PC-3 (cell line): ENCODE measurements around the gene MAPK8IP2. TPM values are rescaled to one million over a fixed set of nuclear protein-coding genes. Genes with fewer than 3 reads are reported as not detected.
"Not testable (repeated sequence)": the region's sequence is repeated elsewhere in the genome, so short reads cannot be mapped to it uniquely, and the experiment has no call there.

Experiments used
- ATAC-seq: fragments of 200-7000 bp; cut with Tn5 transposase; 2 replicates; pipeline ENCODE4 v1.9.1; 2020; ENCODE audit warnings: mild to moderate bottlenecking, moderate library complexity
- BruUV-seq: library from RNA; stranded (reverse); fragments of 400-500 nt; replicated peaks from 2 replicates; lab custom pipeline; 2021; lab: Mats Ljungman, UMichigan
- CTCF ChIA-PET: fragments of 300-600 bp; sonication (Branson Sonifier 250); formaldehyde crosslinking; loops from one replicate; lab custom pipeline; 2022; ENCODE audit warnings: antibody characterized with exemption; lab: Charles Lee
- POLR2A ChIA-PET: fragments of 300-600 bp; sonication (Branson Sonifier 250); formaldehyde crosslinking; loops from one replicate; lab custom pipeline; 2022; ENCODE audit warnings: antibody characterized with exemption; ENCODE audit not compliant: unreplicated experiment; lab: Charles Lee
- DNase-seq: peaks from one replicate; pipeline ENCODE4 v3.0.0-alpha.2; 2015
- H2AFZ ChIP-seq: fragments of 300-600 bp; sonication (generic); 2 replicates; pipeline ENCODE4 v1.6.0; 2016; ENCODE audit warnings: antibody characterized with exemption, low read length
- H3F3A ChIP-seq: fragments of 300-600 bp; sonication (generic); one replicate; pipeline ENCODE4 v1.6.0; 2017; ENCODE audit warnings: antibody characterized with exemption, low read length, control low read depth, mild to moderate bottlenecking; ENCODE audit not compliant: unreplicated experiment
- H3K27ac ChIP-seq: fragments of 300-600 bp; sonication (generic); 2 replicates; pipeline ENCODE4 v1.5.1; 2016; ENCODE audit warnings: mild to moderate bottlenecking, low read length
- H3K27me3 ChIP-seq: fragments of 300-600 bp; sonication (generic); 2 replicates; pipeline ENCODE4 v1.6.1; 2016; ENCODE audit warnings: low read length, mixed read lengths
- H3K36me3 ChIP-seq: fragments of 300-600 bp; sonication (generic); 2 replicates; pipeline ENCODE4 v1.6.1; 2016; ENCODE audit warnings: low read depth, mixed run types, low read length, mixed read lengths
- H3K4me1 ChIP-seq: fragments of 300-600 bp; sonication (generic); 2 replicates; pipeline ENCODE4 v1.5.1; 2016; ENCODE audit warnings: low read length; ENCODE audit not compliant: insufficient read depth
- H3K4me2 ChIP-seq: fragments of 300-600 bp; sonication (generic); 2 replicates; pipeline ENCODE4 v1.6.0; 2016; ENCODE audit warnings: low read length
- H3K4me3 ChIP-seq: fragments of 300-600 bp; sonication (generic); 2 replicates; pipeline ENCODE4 v1.5.1; 2016; ENCODE audit warnings: mild to moderate bottlenecking, low read length, mixed read lengths
- H3K79me2 ChIP-seq: fragments of 300-600 bp; sonication (generic); 2 replicates; pipeline ENCODE4 v1.6.1; 2017; ENCODE audit warnings: low read length, mixed read lengths
- H3K9ac ChIP-seq: fragments of 300-600 bp; sonication (generic); 2 replicates; pipeline ENCODE4 v1.6.0; 2016; ENCODE audit warnings: mild to moderate bottlenecking, low read length
- H3K9me2 ChIP-seq: fragments of 300-600 bp; sonication (generic); replicated peaks from 2 replicates; pipeline ENCODE4 v1.6.1; 2016; ENCODE audit warnings: mixed run types, low read length, mixed read lengths
- H3K9me3 ChIP-seq: fragments of 300-600 bp; sonication (generic); 2 replicates; pipeline ENCODE4 v1.6.1; 2016; ENCODE audit warnings: low read length, mixed read lengths
- H4K20me1 ChIP-seq: fragments of 300-600 bp; sonication (generic); 2 replicates; pipeline ENCODE4 v1.6.1; 2016; ENCODE audit warnings: low read length, mixed read lengths
- EZH2 ChIP-seq: fragments of 300-600 bp; sonication (generic); IDR thresholded peaks from one replicate; pipeline ENCODE4 v1.6.1; 2017; ENCODE audit warnings: antibody characterized with exemption, mild to moderate bottlenecking, low read length; ENCODE audit not compliant: unreplicated experiment
- EZH2phosphoT487 ChIP-seq: fragments of 300-600 bp; sonication (generic); IDR thresholded peaks from 2 replicates; pipeline ENCODE4 v1.6.1; 2018; ENCODE audit warnings: mild to moderate bottlenecking, antibody characterized with exemption, low read length, borderline replicate concordance
- intact Hi-C: fragments of 100-400 bp; cut with micrococcal nuclease; formaldehyde crosslinking; loops from 2 replicates; pipeline ENCODE4 v1.9.0; 2023
- total RNA-seq: library from RNA; depleted of rRNA; stranded (reverse); fragments of >200 nt; gene quantifications from 2 replicates; pipeline ENCODE4 v1.2.3, GENCODE V29; 2014
- TF ChIP-seq, protein P1 (sequence below): fragments of 300-600 bp; sonication (generic); conservative IDR thresholded peaks from 2 replicates; pipeline ENCODE4 v1.5.1; 2017; ENCODE audit warnings: antibody characterized with exemption, low read depth, mild to moderate bottlenecking, low read length

Gene MAPK8IP2
- total RNA-seq, 1 experiment from 2014 or later, result 1.5 TPM

DNA sequence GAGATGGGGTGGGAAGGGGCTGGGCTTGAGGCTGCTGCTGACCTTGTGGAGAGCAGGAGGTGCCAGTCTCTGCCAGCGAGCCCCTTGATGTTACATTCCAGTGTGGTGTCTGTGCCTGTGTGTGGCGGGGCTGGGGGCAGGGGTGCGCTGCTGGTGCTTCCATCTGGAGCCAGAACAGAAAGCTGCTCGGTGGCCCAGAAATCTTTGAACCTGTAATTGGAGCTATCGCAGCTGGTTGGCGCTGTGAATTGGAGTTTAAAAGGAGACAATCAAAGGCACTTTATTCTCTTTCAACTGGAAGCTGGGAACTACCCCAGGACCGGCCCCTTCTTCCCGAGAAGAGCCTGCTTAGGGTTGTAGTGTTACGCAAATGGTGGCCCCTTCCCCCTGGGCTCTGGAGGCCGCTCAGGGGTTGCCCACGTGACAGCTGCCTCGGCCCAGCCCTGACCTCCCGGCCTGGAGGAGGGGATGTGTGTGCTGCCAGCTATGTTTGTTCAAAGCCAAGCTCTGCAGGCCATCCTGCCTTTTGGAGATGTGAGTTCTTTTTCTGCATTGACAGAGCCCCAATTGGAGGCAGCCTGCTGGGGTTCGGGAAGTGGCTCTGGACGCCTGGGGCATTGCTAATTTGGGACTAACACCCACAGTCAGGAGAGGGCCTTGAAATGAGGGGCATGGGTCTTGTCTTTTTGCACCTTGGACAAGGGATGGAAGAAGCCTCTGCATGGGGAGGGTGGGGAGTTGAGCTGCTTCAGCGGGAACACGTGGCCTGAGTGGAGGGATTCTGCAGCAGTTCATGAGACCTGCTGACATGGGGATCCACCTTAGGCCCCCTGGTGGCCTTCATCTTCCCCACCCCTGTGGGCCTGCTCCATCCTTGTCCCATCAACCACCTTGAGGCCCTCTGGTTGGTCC lies 41.4 kb downstream of the MAPK8IP2 start:
- ATAC-seq (no peak), DNase-seq (no peak)
- Histone ChIP-seq H3K4me3 (no peak overlapping the region), H3K9ac (no peak overlapping the region), H3K27ac (no peak overlapping the region), H4K20me1 (no peaks in the 10 kb centered on the region), H2AFZ (no peak overlapping the region), H3K4me1 (no peaks in the 10 kb centered on the region), H3K79me2 (no peaks in the 10 kb centered on the region), H3K9me2 (no peaks in the 10 kb centered on the region), H3F3A (no peaks in the 10 kb centered on the region), H3K9me3 (no peaks in the 10 kb centered on the region), H3K27me3 (peaks cover 25% of the 10 kb centered on the region), H3K4me2 (no peak overlapping the region), H3K36me3 (no peaks in the 10 kb centered on the region)
- BruUV-seq, result no TSS peak
- ChIA-PET POLR2A (no interaction called here), CTCF (no interaction called here)
- no peak for TF ChIP-seq EZH2
- TF ChIP-seq, protein P1, sequence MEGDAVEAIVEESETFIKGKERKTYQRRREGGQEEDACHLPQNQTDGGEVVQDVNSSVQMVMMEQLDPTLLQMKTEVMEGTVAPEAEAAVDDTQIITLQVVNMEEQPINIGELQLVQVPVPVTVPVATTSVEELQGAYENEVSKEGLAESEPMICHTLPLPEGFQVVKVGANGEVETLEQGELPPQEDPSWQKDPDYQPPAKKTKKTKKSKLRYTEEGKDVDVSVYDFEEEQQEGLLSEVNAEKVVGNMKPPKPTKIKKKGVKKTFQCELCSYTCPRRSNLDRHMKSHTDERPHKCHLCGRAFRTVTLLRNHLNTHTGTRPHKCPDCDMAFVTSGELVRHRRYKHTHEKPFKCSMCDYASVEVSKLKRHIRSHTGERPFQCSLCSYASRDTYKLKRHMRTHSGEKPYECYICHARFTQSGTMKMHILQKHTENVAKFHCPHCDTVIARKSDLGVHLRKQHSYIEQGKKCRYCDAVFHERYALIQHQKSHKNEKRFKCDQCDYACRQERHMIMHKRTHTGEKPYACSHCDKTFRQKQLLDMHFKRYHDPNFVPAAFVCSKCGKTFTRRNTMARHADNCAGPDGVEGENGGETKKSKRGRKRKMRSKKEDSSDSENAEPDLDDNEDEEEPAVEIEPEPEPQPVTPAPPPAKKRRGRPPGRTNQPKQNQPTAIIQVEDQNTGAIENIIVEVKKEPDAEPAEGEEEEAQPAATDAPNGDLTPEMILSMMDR, result no peak
- no peak for TF ChIP-seq EZH2phosphoT487
- intact Hi-C loops, result no loop called here

DNA sequence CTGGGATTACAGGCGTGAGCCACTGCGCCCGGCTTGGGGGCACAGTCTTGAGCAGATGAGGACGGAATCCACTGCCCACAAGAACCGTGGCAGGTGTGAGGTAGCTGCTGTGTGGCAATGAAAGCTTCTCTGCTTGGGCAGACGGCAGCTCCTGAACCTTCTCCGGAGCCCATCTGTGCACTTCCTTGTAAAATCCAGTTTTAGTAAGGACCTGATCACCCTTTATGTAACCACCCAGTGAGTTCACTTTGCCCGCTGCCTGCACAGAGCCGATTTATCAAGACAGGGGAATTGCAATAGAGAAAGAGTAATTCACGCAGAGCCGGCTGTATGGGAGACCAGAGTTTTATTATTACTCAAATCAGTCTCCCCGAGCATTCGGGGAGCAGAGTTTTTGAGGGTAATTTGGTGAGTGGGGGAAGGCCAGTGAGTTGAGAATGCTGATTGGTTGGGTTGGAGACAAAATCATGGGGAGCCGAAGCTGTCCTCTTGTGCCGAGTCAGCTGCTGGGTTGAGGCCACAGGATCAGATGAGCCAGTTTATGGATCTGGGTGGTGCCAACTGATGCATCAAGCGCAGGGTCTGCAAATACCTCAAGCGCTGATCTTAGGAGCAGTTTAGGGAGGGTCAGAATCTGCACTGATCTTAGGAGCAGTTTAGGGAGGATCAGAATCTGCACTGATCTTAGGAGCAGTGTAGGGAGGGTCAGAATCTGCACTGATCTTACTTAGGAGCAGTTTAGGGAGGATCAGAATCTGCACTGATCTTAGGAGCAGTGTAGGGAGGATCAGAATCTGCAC lies 42.6 kb downstream of the MAPK8IP2 start:
- H3K4me3 ChIP-seq, H3F3A ChIP-seq, DNase-seq, H2AFZ ChIP-seq, BruUV-seq, H3K36me3 ChIP-seq, H3K4me1 ChIP-seq, H3K9ac ChIP-seq, H4K20me1 ChIP-seq, H3K9me2 ChIP-seq, ATAC-seq, H3K27ac ChIP-seq, H3K79me2 ChIP-seq, POLR2A ChIA-PET, H3K4me2 ChIP-seq, intact Hi-C loops, H3K9me3 ChIP-seq, CTCF ChIA-PET: not testable (repeated sequence)
- H3K27me3 ChIP-seq, result peaks cover 25% of the 10 kb centered on the region

DNA sequence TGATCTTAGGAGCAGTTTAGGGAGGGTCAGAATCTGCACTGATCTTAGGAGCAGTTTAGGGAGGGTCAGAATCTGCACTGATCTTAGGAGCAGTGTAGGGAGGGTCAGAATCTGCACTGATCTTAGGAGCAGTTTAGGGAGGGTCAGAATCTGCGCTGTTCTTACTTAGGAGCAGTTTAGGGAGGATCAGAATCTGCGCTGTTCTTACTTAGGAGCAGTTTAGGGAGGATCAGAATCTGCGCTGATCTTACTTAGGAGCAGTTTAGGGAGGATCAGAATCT lies 43.2 kb downstream of the MAPK8IP2 start:
- H3K27ac ChIP-seq, H3K36me3 ChIP-seq, ATAC-seq, DNase-seq, H3K4me1 ChIP-seq, BruUV-seq, H4K20me1 ChIP-seq, H3K9me3 ChIP-seq, H3K4me3 ChIP-seq, H3F3A ChIP-seq, CTCF ChIA-PET, H3K9ac ChIP-seq, intact Hi-C loops, H3K9me2 ChIP-seq, H3K79me2 ChIP-seq, H2AFZ ChIP-seq, H3K4me2 ChIP-seq, POLR2A ChIA-PET: not testable (repeated sequence)
- peaks cover 25% of the 10 kb centered on the region for H3K27me3 ChIP-seq
